Ascending aorta (tissue), 2 donors: ENCODE results near the gene TMEM9B. TPM values are rescaled to one million over a fixed set of nuclear protein-coding genes. Genes with fewer than 3 reads are reported as not detected.

ENCODE experiments used
- DNase-seq, 2 donors: peaks; one replicate each; pipeline ENCODE4 v3.0.0-alpha.2; 2019; ENCODE audit warnings: low spot score in 2 of 2
- H3K27ac ChIP-seq, 2 donors: fragments of 200-600 bp; sonication (generic); one replicate each; pipeline ENCODE4 v1.5.1; 2016 to 2017; ENCODE audit warnings: mild to moderate bottlenecking in 1 of 2
- H3K27me3 ChIP-seq: fragments of 200-600 bp; sonication (generic); one replicate; pipeline ENCODE4 v1.5.1; 2017
- H3K36me3 ChIP-seq, 2 donors: fragments of 200-600 bp; sonication (generic); one replicate each; pipeline ENCODE4 v1.5.1; 2016
- H3K4me1 ChIP-seq, 2 donors: fragments of 200-600 bp; sonication (generic); one replicate each; pipeline ENCODE4 v1.5.1; 2016 to 2017; ENCODE audit warnings: mild to moderate bottlenecking in 1 of 2
- H3K4me3 ChIP-seq, 2 donors: fragments of 200-600 bp; sonication (generic); one replicate each; pipeline ENCODE4 v1.5.1; 2016 to 2017; ENCODE audit warnings: mild to moderate bottlenecking in 1 of 2
- H3K9me3 ChIP-seq, 2 donors: fragments of 200-600 bp; sonication (generic); one replicate each; pipeline ENCODE4 v1.5.1; 2016
- CTCF ChIP-seq, 3 experiments: fragments of 200-600 bp in 2 of 3; fragments of 450-650 bp in 1 of 3; sonication (generic) in 2 of 3; IDR thresholded peaks; one replicate each; pipeline ENCODE4 v1.5.1; 2016 to 2019; ENCODE audit warnings: antibody characterized with exemption in 3 of 3, mild to moderate bottlenecking in 1 of 3, moderate library complexity in 1 of 3
- intact Hi-C: fragments of 100-400 bp; cut with DNase I; formaldehyde crosslinking; loops from one replicate; pipeline ENCODE4 v1.15.1; 2023
- total RNA-seq: library from RNA; depleted of rRNA; stranded (reverse); fragments of >200 nt; gene quantifications from one replicate; pipeline ENCODE4 v1.1.0, GENCODE V29; 2016

TMEM9B gene
- total RNA-seq, 1 donor from 2014 or later: 42.4 TPM

DNA sequence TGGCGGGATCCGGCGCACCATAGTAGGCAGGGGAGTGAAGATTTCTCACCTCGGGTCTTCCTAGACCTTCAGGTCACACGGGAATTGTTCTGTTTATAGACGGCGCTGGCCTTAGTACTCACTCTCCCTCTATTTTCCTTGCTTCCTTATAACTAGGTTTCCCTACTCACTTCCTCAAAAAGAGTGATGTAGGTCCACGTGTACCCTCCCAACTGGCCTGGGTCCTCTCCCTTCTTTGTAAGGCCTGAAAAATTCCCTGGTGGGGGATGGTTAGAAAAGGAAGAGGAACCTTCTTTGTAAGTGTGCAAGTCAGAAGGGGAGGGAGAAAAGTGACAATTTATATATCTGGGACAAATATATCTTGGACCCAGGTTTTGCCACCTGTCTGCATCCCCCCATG is 2.9 kb upstream of the TMEM9B start:
- no peak overlapping the region for H3K4me3 ChIP-seq
- DNase-seq: no peak
- no peaks in the 10 kb centered on the region for H3K9me3 ChIP-seq
- intact Hi-C loops: no loop called here
- peaks cover 0 to 12% of the 10 kb centered on the region in 2 donors for H3K4me1 ChIP-seq
- no peak overlapping the region for H3K27ac ChIP-seq
- no peaks in the 10 kb centered on the region for H3K36me3 ChIP-seq
- H3K27me3 ChIP-seq: no peaks in the 10 kb centered on the region
- TF ChIP-seq CTCF (IDR thresholded peaks at IDR 0.05): no peak

GRCh38 chr11:8963569-8964323 is 496 bp downstream of the TMEM9B start:
- Histone ChIP-seq H3K4me1 (peaks cover 6 to 19% of the 10 kb centered on the region in 2 donors), H3K4me3 (peak overlapping the region; percentile 83 to 88), H3K9me3 (no peaks in the 10 kb centered on the region), H3K27ac (peak overlapping the region; percentile 95 to 97), H3K36me3 (no peaks in the 10 kb centered on the region), H3K27me3 (no peaks in the 10 kb centered on the region)
- intact Hi-C loops: loop anchor here (1.0 to 5.0 kb wide), 5 partner anchors 39 to 281 kb away; partner anchors contain the start of genes AKIP1, RPL27A and TRIM66
- no peak for TF ChIP-seq CTCF (IDR thresholded peaks at IDR 0.05)
- DNase-seq: peak; percentile 33 to 89

- no peak for DNase-seq
- Histone ChIP-seq H3K4me1 (peaks cover 6 to 21% of the 10 kb centered on the region in 2 donors), H3K36me3 (no peaks in the 10 kb centered on the region), H3K27me3 (no peaks in the 10 kb centered on the region), H3K4me3 (peak overlapping the region in 1 of 2 donors; percentile 88), H3K9me3 (no peaks in the 10 kb centered on the region), H3K27ac (peak overlapping the region; percentile 95 to 97)
- no peak for TF ChIP-seq CTCF (IDR thresholded peaks at IDR 0.05)
- intact Hi-C loops: loop anchor here (5.0 kb wide), 3 partner anchors 91 to 281 kb away; partner anchors contain the start of genes RPL27A and TRIM66
Measured at GRCh38 chr11:8962841-8963240, 1.4 kb downstream of the TMEM9B start.

DNA sequence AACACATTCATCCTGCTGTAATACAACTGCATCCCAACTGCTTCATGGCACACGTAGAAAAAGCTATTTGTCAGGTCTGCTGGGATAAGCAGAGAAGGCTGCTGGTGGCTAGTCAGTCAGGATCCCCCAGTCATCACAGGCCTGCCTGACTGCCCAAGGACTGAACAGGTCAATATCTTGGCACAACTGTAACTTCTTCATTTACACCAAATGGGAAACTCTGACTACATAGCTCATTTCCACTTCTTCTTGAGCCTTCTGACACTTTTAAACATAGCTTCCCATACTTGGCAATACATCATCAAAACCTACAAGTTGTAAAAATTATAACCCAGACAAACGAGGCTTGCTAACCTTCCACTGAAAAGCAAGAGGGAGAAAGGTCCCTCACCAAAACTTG is 2.8 kb downstream of the TMEM9B start:
- Histone ChIP-seq H3K4me1 (peaks cover 6 to 21% of the 10 kb centered on the region in 2 donors), H3K27ac (no peak overlapping the region), H3K36me3 (no peaks in the 10 kb centered on the region), H3K4me3 (no peak overlapping the region), H3K27me3 (no peaks in the 10 kb centered on the region), H3K9me3 (no peaks in the 10 kb centered on the region)
- intact Hi-C loops: loop anchor here (5.0 kb wide), 3 partner anchors 89 to 279 kb away; partner anchors contain the start of genes RPL27A and TRIM66
- TF ChIP-seq CTCF (IDR thresholded peaks at IDR 0.05): no peak
- no peak for DNase-seq

DNA sequence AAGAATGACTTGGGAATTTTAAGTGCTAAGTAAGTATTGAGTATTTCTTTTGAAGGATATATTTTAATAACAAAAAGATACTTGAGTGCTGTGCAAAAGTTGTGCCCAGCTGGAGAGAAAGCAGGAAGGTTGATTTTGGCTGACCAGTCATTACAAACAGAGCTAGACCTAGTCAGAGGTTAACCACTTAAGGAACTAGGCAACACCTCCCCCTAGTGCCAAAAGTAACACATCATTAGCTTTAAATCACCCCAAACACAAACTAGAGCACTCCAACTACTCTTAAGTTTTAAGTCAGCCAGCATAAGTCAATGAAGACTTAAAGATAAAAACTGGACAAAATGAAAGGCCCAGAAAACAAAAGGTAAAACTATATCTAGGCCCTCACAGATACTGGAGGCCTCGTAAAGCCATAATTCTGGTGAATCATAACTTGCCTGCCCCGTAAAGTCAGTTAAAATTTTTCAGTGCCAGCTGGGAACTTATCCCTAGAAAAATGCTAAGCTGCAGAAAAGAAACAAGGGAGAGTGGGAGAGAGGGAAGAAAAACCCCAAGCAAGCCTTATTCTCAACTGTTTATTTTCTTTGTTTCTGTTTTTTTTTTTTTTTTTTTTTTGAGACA is 4.6 kb downstream of the TMEM9B start:
- Histone ChIP-seq H3K27me3 (no peaks in the 10 kb centered on the region), H3K36me3 (peaks cover 13 to 15% of the 10 kb centered on the region in 2 donors), H3K4me1 (peaks cover 6 to 17% of the 10 kb centered on the region in 2 donors), H3K9me3 (no peaks in the 10 kb centered on the region), H3K27ac (peak overlapping the region; percentile 53 to 69), H3K4me3 (peak overlapping the region; percentile 13 to 19)
- TF ChIP-seq CTCF (IDR thresholded peaks at IDR 0.05): peak; percentile 56 to 71 (median 57)
- peak in 1 of 2 donors; percentile 70 for DNase-seq
- intact Hi-C loops: loop anchor here (2.0 to 5.0 kb wide), 5 partner anchors 43 to 277 kb away; partner anchors contain the start of genes RPL27A and TRIM66
